K562 (cell line): ENCODE measurements around the gene STAT6. TPM values are rescaled to one million over a fixed set of nuclear protein-coding genes. Genes with fewer than 3 reads are reported as not detected.

Experiments used
- ATAC-seq: fragments of 200-7000 bp; cut with Tn5 transposase; 3 replicates; pipeline ENCODE4 v1.9.1; 2020; ENCODE audit warnings: moderate library complexity
- BruUV-seq: library from RNA; stranded (reverse); fragments of 400-500 nt; replicated peaks from 2 replicates; lab custom pipeline; 2021; lab: Mats Ljungman, UMichigan
- CTCF ChIA-PET: fragments of 300-600 bp; formaldehyde crosslinking; extraction: SDS; loops from one replicate; lab custom pipeline; 2021; ENCODE audit warnings: low intra/inter-chr PET ratio; lab: Yijun Ruan, JAX
- POLR2A ChIA-PET: fragments of 300-600, 350-650 bp; sonication (Branson Sonifier 250); formaldehyde crosslinking; extraction: SDS; loops from one replicate; lab custom pipeline; 2021; ENCODE audit warnings: antibody characterized with exemption, inconsistent platforms; lab: Yijun Ruan, JAX
- DNase-seq, 4 experiments: peaks; one replicate each; pipeline versions ENCODE4 v3.0.0 to v3.0.0-alpha.2; 2011 to 2018; ENCODE audit warnings: low spot score in 3 of 4, mixed read lengths in 3 of 4; ENCODE audit errors: extremely low read depth in 1 of 4
- FAIRE-seq: peaks from 2 replicates; lab custom pipeline; 2011; peaks lifted over from hg19 to GRCh38; lab: Jason Lieb, UNC
- H2AFZ ChIP-seq: 2 replicates; pipeline ENCODE4 v1.6.0; 2011; ENCODE audit warnings: low read depth, low read length, control low read depth, inconsistent platforms
- H3K27ac ChIP-seq: fragments of 200-600 bp; 3 replicates; pipeline ENCODE4 v1.8.0; 2011; ENCODE audit warnings: low read depth, mild to moderate bottlenecking, control low read depth, inconsistent platforms, low read length, moderate library complexity, mixed read lengths; ENCODE audit errors: extremely low read depth
- H3K27me3 ChIP-seq, 2 experiments: fragments of 300-600 bp in 1 of 2; 2 replicates in 1 of 2; 3 replicates in 1 of 2; pipeline versions ENCODE4 v1.6.0 to v1.8.0; 2011; ENCODE audit warnings: inconsistent platforms in 2 of 2, low read length in 2 of 2, mild to moderate bottlenecking in 1 of 2, mixed read lengths in 1 of 2, moderate library complexity in 1 of 2; ENCODE audit not compliant: control insufficient read depth in 2 of 2, insufficient read depth in 2 of 2
- H3K36me3 ChIP-seq: fragments of 300-600 bp; 3 replicates; pipeline ENCODE4 v1.8.0; 2011; ENCODE audit warnings: mild to moderate bottlenecking, low read length, inconsistent platforms; ENCODE audit not compliant: control insufficient read depth, insufficient read depth
- H3K4me1 ChIP-seq, 2 experiments: fragments of 200-600 bp in 1 of 2; replicated peaks in 1 of 2; 2 replicates in 1 of 2; 3 replicates in 1 of 2; pipeline versions ENCODE4 v1.5.1 to v1.8.0; 2011; ENCODE audit warnings: inconsistent platforms in 2 of 2, low read length in 2 of 2, mild to moderate bottlenecking in 1 of 2, mixed read lengths in 1 of 2, moderate library complexity in 1 of 2; ENCODE audit not compliant: control insufficient read depth in 2 of 2, insufficient read depth in 2 of 2
- H3K4me2 ChIP-seq: 2 replicates; pipeline ENCODE4 v1.6.1; 2011; ENCODE audit warnings: low read length, control low read depth, inconsistent platforms, mixed read lengths; ENCODE audit not compliant: insufficient read depth
- H3K4me3 ChIP-seq: fragments of 200-600 bp; sonication (generic), shearing (Covaris generic); 2 replicates; pipeline ENCODE4 v1.5.1; 2016; ENCODE audit warnings: control low read depth, inconsistent platforms
- H3K79me2 ChIP-seq: fragments of 200-600 bp; 3 replicates; pipeline ENCODE4 v1.8.0; 2011; ENCODE audit warnings: low read length, inconsistent platforms; ENCODE audit not compliant: control insufficient read depth, insufficient read depth
- H3K9ac ChIP-seq, 2 experiments: 2 replicates each; pipeline versions ENCODE4 v1.6.0 to v1.6.1; 2011; ENCODE audit warnings: low read depth in 2 of 2, low read length in 2 of 2, control low read depth in 1 of 2, inconsistent platforms in 1 of 2, mild to moderate bottlenecking in 1 of 2, mixed read lengths in 1 of 2; ENCODE audit not compliant: insufficient read depth in 1 of 2
- H3K9me1 ChIP-seq: one replicate; pipeline ENCODE4 v1.6.0; 2011; ENCODE audit warnings: inconsistent platforms, mild to moderate bottlenecking, low read length, moderate library complexity; ENCODE audit not compliant: control insufficient read depth, insufficient read depth
- H3K9me3 ChIP-seq: replicated peaks from 2 replicates; pipeline ENCODE4 v1.5.1; 2011; ENCODE audit warnings: low read depth, low read length, inconsistent platforms; ENCODE audit not compliant: control insufficient read depth, insufficient read depth
- H4K20me1 ChIP-seq: replicated peaks from 2 replicates; pipeline ENCODE4 v1.6.1; 2011; ENCODE audit warnings: low read length, inconsistent platforms, mixed read lengths; ENCODE audit not compliant: control insufficient read depth, insufficient read depth
- COPS2 ChIP-seq: fragments of 450-650 bp; conservative IDR thresholded peaks from 2 replicates; pipeline ENCODE4 v1.6.1; 2016; ENCODE audit warnings: mild to moderate bottlenecking, moderate library complexity
- CTCF ChIP-seq, 3 experiments: IDR thresholded peaks in 2 of 3; conservative IDR thresholded peaks in 1 of 3; 2 replicates each; pipeline ENCODE4 v1.5.1; 2011 to 2012; ENCODE audit warnings: low read length in 3 of 3, mild to moderate bottlenecking in 3 of 3, control low read depth in 2 of 3, improper control_type of control experiment in 1 of 3, inconsistent platforms in 1 of 3, low read depth in 1 of 3, mixed read lengths in 1 of 3, moderate library complexity in 1 of 3; ENCODE audit not compliant: insufficient read depth in 2 of 3
- POLR2AphosphoS5 ChIP-seq: IDR thresholded peaks from 2 replicates; pipeline ENCODE4 v1.6.1; 2011; ENCODE audit warnings: mild to moderate bottlenecking, low read depth, low read length, moderate library complexity; ENCODE audit not compliant: control insufficient read depth, insufficient read depth
- TFAP4 ChIP-seq: sonication (generic); formaldehyde crosslinking; IDR thresholded peaks from 2 replicates; pipeline ENCODE4 v1.8.0; 2022; ENCODE audit warnings: missing genetic modification reagents, mild to moderate bottlenecking, moderate library complexity, borderline replicate concordance
- ZNF41 ChIP-seq: fragments of 250-450 bp; sonication (Bioruptor Pico); conservative IDR thresholded peaks from 2 replicates; pipeline ENCODE4 v1.4.0; 2020; ENCODE audit warnings: mild to moderate bottlenecking
- ZNF75A ChIP-seq: fragments of 450-650 bp; formaldehyde crosslinking; IDR thresholded peaks from 2 replicates; pipeline ENCODE4 v1.4.0; 2020; ENCODE audit warnings: mild to moderate bottlenecking
- WGBS: fragments of 100-300 bp; shearing (Covaris generic); methylation state at CpG from one replicate; pipeline ENCODE4 v1.1.6; 2016; ENCODE audit warnings: low coverage, mixed read lengths; ENCODE audit not compliant: insufficient coverage; ENCODE audit errors: missing lambda C conversion rate; 5-methylcytosine and 5-hydroxymethylcytosine counted together
- in situ Hi-C: fragments of 300-500 bp; cut with MboI; formaldehyde crosslinking; loops from 4 replicates; pipeline ENCODE4 v1.15.0; 2018; ENCODE audit warnings: inconsistent platforms, mixed read lengths
- intact Hi-C: fragments of 100-400 bp; cut with micrococcal nuclease; formaldehyde crosslinking; loops from 2 replicates; pipeline ENCODE4 v1.14.2; 2022
- polyA plus RNA-seq, 8 experiments: library from polyadenylated mRNA; depleted of rRNA in 4 of 8; stranded (reverse) in 5 of 8; unstranded in 3 of 8; fragments of >200 nt; fragmentation: Nextera tagmentation in 2 of 8; fragmentation: Illumina TruSeq in 1 of 8; extraction: Ambion mirVana in 2 of 8; extraction: Trizol in 1 of 8; gene quantifications; 2 replicates each; pipeline versions ENCODE4 v1.2.1 to v1.2.3, GENCODE V29; 2011 to 2014; ENCODE audit warnings: inconsistent platforms in 1 of 8, missing spikeins in 1 of 8
- total RNA-seq, 7 experiments: library from RNA; depleted of rRNA in 6 of 7; stranded (reverse); fragments of >200 nt in 6 of 7; fragmentation: Illumina TruSeq in 2 of 7; extraction: Trizol in 2 of 7; gene quantifications; 2 replicates each; pipeline versions ENCODE4 v1.2.1 to v1.2.3, GENCODE V29; 2011 to 2021; ENCODE audit warnings: low replicate concordance in 1 of 7
- TF ChIP-seq, protein P1 (sequence below): IDR thresholded peaks from 3 replicates; pipeline ENCODE4 v1.6.1; 2011; ENCODE audit warnings: borderline replicate concordance, mild to moderate bottlenecking, moderate library complexity; ENCODE audit not compliant: insufficient read length; ENCODE audit errors: extremely low read depth

Gene STAT6
- total and polyA plus RNA-seq, 9 of the 15 experiments (the other 6 are each of a cell fraction or from before 2014, with no cell fraction given): 2.4 to 49.5 (median 26.5) TPM

DNA sequence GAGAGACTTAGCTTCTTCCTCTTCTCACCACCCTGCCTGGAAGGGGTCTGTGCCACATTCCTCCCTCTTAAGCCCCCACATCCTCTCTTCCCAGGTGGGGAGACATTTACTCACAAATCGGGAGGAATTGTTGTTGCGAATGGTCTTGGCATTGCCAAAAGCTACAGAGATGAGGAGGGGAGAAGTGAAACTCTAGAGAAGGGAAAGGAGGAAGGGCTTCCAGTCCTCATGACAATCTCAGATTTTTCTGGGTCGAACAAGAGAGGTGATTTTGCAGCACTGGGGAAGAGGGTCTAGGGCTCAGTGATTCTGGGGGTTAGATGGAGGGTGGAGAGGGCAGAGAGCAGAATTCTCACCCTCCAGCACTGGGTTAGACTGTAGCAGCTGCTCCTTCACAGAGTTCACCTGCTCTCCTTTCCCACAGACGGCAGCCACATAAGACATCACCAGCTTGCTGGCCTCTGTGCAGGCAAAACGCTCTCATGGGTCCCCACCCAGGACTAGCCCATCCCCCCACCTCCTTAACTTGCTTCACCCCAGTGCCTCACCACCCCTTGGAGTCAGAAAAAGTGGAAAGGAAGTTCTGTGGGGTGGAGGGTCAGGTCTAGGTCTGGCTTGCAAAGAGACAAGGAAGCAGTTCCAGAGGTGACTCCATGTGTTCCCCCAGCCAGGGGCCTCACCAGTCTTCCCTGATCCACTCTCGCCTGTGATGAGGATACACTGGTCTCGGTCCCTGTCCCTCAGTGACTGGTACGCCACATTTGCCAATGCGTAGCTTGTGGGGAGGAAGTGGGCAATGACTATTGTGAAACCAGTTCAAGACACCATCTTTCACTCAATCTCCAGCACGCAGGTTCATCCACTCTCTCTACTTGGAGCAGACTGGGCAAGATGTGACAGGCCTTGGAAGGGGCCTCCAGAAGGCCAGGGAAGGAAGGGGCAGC is 63.9 kb downstream of the STAT6 start:
- TF ChIP-seq ZNF41 (CRISPR knock-in tag): no peak
- TF ChIP-seq, protein P1, sequence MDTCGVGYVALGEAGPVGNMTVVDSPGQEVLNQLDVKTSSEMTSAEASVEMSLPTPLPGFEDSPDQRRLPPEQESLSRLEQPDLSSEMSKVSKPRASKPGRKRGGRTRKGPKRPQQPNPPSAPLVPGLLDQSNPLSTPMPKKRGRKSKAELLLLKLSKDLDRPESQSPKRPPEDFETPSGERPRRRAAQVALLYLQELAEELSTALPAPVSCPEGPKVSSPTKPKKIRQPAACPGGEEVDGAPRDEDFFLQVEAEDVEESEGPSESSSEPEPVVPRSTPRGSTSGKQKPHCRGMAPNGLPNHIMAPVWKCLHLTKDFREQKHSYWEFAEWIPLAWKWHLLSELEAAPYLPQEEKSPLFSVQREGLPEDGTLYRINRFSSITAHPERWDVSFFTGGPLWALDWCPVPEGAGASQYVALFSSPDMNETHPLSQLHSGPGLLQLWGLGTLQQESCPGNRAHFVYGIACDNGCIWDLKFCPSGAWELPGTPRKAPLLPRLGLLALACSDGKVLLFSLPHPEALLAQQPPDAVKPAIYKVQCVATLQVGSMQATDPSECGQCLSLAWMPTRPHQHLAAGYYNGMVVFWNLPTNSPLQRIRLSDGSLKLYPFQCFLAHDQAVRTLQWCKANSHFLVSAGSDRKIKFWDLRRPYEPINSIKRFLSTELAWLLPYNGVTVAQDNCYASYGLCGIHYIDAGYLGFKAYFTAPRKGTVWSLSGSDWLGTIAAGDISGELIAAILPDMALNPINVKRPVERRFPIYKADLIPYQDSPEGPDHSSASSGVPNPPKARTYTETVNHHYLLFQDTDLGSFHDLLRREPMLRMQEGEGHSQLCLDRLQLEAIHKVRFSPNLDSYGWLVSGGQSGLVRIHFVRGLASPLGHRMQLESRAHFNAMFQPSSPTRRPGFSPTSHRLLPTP: no peak
- TF ChIP-seq POLR2AphosphoS5: no peak
- no peak for TF ChIP-seq COPS2
- TF ChIP-seq TFAP4 (CRISPR knock-in tag): no peak
- TF ChIP-seq ZNF75A (CRISPR knock-in tag): no peak
- no peak for TF ChIP-seq CTCF (IDR thresholded peaks at IDR 0.05 in 2 of 3, conservative IDR thresholded peaks at IDR 0.05 in 1 of 3; ENCODE audit: insufficient read depth in 2 of 3, low read depth in 1 of 3, low read length in 3 of 3)
- TF ChIP-seq, all 486 proteins: peak for 0
- Histone ChIP-seq H3K36me3 (no peaks in the 10 kb centered on the region), H3K4me2 (no peak overlapping the region), H3K27ac (no peak overlapping the region), H3K9ac (no peak overlapping the region), H3K4me3 (no peak overlapping the region), H3K9me3 (no peaks in the 10 kb centered on the region), H3K79me2 (no peaks in the 10 kb centered on the region), H3K4me1 (peaks cover 0 to 3% of the 10 kb centered on the region in 2 experiments; a peak in 1 of 5 replicates), H4K20me1 (no peaks in the 10 kb centered on the region; the same call in 1 of the 2 replicates), H3K9me1 (no peaks in the 10 kb centered on the region), H3K27me3 (peaks cover 15 to 16% of the 10 kb centered on the region in 2 experiments; a peak in 4 of 5 replicates), H2AFZ (no peak overlapping the region)
- 8% methylated on average over 10 of the region's 10 CpGs for WGBS
- DNase-seq (no peak), ATAC-seq (no peak), FAIRE-seq (no peak)
- in situ Hi-C loops: no loop called here
- intact Hi-C loops: no loop called here
- BruUV-seq: no TSS peak
- ChIA-PET CTCF (no interaction called here), POLR2A (interaction anchor here (0.7 to 4.9 kb wide), 6 partner anchors 12 to 231 kb away, joined by 3 to 18 read pairs (median 3); partner anchors contain the start of gene TAC3)
